GM12891 (cell line): ENCODE data around the gene USF2.

Experiments
- POLR2A ChIP-seq: IDR thresholded peaks from 2 replicates; pipeline ENCODE4 v1.6.1; 2011; ENCODE audit warnings: low read depth, low read length, control low read depth
- POLR2AphosphoS5 ChIP-seq: IDR thresholded peaks from 2 replicates; pipeline ENCODE4 v1.6.1; 2011; ENCODE audit warnings: low read depth, low read length, control low read depth
- SPI1 ChIP-seq: IDR thresholded peaks from 2 replicates; pipeline ENCODE4 v1.6.1; 2011; ENCODE audit warnings: low read depth, low read length, control low read depth
- TAF1 ChIP-seq: IDR thresholded peaks from 2 replicates; pipeline ENCODE4 v1.6.1; 2011; ENCODE audit warnings: low read depth, low read length, control low read depth

DNA sequence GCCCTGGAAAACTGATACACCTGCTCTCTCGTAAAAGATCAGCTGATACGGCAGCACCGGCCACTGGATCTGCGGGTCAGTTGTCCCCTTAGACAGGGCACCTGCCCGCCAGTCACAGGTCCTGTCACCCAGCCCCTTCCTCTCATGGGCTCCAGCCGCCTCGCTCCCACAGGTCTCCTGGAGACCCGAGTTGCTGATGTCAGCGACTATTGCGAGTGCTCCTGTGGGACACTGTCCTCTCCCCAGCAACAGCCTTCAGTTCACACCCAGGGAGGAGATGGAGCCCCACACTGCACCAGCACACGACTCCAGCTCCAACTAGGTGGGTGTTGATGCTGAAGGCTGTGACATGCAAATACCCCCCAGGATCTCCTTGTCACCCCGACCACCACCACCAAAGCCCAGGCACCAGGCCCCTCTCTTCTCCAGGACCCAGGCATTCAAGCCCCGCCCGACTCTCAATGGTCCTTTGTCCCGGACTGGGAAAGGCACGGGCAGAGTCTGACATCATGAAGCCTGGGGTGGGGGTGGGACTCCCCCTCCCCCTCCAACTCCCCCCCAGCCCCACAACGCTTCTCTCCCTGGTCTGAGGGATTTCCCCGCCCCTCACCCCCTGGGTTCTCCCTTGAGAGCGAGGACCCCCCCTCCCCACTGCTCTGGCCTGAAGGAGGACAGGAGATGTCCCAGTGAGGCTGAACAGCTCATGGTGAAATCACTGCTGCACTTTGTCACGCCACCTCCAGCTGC lies 21.8 kb downstream of the USF2 start:
- no peak for TF ChIP-seq POLR2A
- no peak for TF ChIP-seq SPI1
- no peak for TF ChIP-seq POLR2AphosphoS5
- no peak for TF ChIP-seq TAF1
